Transverse colon (tissue), 4 donors: ENCODE measurements around the gene KDM5C.

Experiments
- EP300 ChIP-seq: sonication (generic); formaldehyde crosslinking; IDR thresholded peaks from one replicate; pipeline ENCODE4 v1.6.1; 2017; ENCODE audit warnings: antibody characterized with exemption, low read depth
- POLR2A ChIP-seq: fragments of 450-650 bp; IDR thresholded peaks from one replicate; pipeline ENCODE4 v1.6.1; 2016; ENCODE audit warnings: antibody characterized with exemption, mild to moderate bottlenecking, moderate library complexity
- POLR2AphosphoS5 ChIP-seq, 3 donors: sonication (generic); formaldehyde crosslinking; IDR thresholded peaks; one replicate each; pipeline ENCODE4 v1.6.1; 2016; ENCODE audit warnings: antibody characterized with exemption in 3 of 3
- TF ChIP-seq, protein P1 (sequence below), 5 experiments: fragments of 200-600 bp in 3 of 5; fragments of 450-650 bp in 2 of 5; sonication (generic) in 3 of 5; IDR thresholded peaks; 1 replicate in 2 of 5; 2 replicates in 3 of 5; pipeline ENCODE4 v1.5.1; 2016 to 2017; ENCODE audit warnings: antibody characterized with exemption in 5 of 5, inconsistent platforms in 3 of 5, mild to moderate bottlenecking in 2 of 5, moderate library complexity in 1 of 5

DNA sequence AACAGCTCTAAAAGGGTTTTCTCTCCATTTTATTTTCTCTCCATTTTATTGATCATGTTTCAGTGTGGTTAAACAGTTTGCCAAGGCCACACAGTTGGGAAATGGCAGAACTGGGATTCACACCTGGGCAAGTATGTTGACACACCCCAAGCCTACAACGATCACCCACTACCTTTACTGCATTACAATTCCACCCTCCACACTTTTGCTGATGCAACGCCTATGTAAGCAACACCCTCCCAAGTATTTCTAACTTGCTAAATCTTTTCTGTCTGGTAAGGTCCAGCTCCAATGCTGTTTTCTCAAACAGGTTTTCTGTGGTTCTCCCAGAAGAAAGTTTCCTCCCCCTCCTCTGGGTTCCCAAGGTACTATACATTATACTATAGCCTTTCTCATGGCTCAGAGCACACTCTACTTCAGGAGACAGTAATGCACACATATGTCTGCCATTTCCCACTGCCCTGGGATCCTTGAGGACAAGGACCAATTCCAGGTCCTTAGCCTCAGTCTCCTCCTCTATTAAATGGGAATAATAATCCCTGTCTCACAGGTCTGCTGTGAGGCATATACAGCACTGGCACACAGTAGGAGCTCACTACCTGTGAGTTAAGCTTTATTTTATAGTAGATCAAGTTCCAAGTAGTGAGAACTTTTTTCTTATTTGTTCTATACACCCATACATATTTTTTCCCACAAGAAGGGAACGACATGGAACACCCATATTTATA, 28.4 kb upstream of the KDM5C start:
- TF ChIP-seq POLR2AphosphoS5 (IDR thresholded peaks at IDR 0.05): no peak
- no peak for TF ChIP-seq EP300
- TF ChIP-seq, protein P1, sequence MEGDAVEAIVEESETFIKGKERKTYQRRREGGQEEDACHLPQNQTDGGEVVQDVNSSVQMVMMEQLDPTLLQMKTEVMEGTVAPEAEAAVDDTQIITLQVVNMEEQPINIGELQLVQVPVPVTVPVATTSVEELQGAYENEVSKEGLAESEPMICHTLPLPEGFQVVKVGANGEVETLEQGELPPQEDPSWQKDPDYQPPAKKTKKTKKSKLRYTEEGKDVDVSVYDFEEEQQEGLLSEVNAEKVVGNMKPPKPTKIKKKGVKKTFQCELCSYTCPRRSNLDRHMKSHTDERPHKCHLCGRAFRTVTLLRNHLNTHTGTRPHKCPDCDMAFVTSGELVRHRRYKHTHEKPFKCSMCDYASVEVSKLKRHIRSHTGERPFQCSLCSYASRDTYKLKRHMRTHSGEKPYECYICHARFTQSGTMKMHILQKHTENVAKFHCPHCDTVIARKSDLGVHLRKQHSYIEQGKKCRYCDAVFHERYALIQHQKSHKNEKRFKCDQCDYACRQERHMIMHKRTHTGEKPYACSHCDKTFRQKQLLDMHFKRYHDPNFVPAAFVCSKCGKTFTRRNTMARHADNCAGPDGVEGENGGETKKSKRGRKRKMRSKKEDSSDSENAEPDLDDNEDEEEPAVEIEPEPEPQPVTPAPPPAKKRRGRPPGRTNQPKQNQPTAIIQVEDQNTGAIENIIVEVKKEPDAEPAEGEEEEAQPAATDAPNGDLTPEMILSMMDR (IDR thresholded peaks at IDR 0.05): no peak
- TF ChIP-seq POLR2A: no peak
